Measurements from ENCODE around the gene MPV17L2.

GRCh38 chr19:18211683-18212082 lies 18.7 kb downstream of the MPV17L2 start:
- TF ChIP-seq CTCF (IDR thresholded peaks at IDR 0.05), result no peak
- TF ChIP-seq POLR2A (IDR thresholded peaks at IDR 0.05), result no peak
- TF ChIP-seq EP300 (IDR thresholded peaks at IDR 0.05), result no peak
